HEK293T (cell line): ENCODE results near the gene CHURC1.

Source experiments
- SUZ12 ChIP-seq: fragments of 450-650 bp; IDR thresholded peaks from 2 replicates; pipeline ENCODE4 v1.6.1; 2016; ENCODE audit warnings: mild to moderate bottlenecking
- TARDBP ChIP-seq: fragments of 450-650 bp; IDR thresholded peaks from 2 replicates; pipeline ENCODE4 v1.6.1; 2016

GRCh38 chr14:64928239-64929013 is 14.2 kb downstream of the CHURC1 start:
- no peak for TF ChIP-seq SUZ12
- no peak for TF ChIP-seq TARDBP
